ENCODE results near the gene STT3B.

DNA sequence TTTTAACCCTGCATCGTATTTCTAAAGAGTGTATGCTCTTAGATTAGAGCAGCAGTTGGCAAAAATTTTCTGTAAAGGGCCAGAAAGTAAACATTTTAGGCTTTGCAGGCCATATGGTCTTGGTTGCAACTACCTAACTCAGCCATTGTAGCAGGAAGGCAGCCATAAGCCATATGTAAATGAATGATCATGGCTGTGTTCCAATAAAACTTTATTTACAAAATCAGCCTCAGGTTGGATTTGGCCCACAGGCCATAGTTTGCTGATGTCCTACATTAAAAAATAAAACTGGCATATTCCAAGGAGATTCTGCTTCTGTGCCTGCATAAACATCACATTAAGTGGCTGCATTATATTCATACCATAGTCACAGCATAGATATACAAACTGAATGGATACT is 134.9 kb downstream of the STT3B start:
- TF ChIP-seq, protein P1, sequence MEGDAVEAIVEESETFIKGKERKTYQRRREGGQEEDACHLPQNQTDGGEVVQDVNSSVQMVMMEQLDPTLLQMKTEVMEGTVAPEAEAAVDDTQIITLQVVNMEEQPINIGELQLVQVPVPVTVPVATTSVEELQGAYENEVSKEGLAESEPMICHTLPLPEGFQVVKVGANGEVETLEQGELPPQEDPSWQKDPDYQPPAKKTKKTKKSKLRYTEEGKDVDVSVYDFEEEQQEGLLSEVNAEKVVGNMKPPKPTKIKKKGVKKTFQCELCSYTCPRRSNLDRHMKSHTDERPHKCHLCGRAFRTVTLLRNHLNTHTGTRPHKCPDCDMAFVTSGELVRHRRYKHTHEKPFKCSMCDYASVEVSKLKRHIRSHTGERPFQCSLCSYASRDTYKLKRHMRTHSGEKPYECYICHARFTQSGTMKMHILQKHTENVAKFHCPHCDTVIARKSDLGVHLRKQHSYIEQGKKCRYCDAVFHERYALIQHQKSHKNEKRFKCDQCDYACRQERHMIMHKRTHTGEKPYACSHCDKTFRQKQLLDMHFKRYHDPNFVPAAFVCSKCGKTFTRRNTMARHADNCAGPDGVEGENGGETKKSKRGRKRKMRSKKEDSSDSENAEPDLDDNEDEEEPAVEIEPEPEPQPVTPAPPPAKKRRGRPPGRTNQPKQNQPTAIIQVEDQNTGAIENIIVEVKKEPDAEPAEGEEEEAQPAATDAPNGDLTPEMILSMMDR (optimal IDR thresholded peaks at IDR 0.05 in 1 of 3, IDR thresholded peaks at IDR 0.05 in 1 of 3, conservative IDR thresholded peaks at IDR 0.05 in 1 of 3; ENCODE audit: extremely low read depth in 1 of 3, insufficient read depth in 2 of 3, low read length in 3 of 3), result no peak
- TF ChIP-seq EZH2 (IDR thresholded peaks at IDR 0.05; ENCODE audit: low read length), result no peak

All from keratinocyte (primary cell).